Germinal center (tissue), 1 donor: ENCODE measurements around the gene SLC41A3.
"Not testable (repeated sequence)": the region's sequence is repeated elsewhere in the genome, so short reads cannot be mapped to it uniquely, and the experiment has no call there.

Experiments used
- DNase-seq: peaks from one replicate; pipeline ENCODE4 v3.0.0; 2012; ENCODE audit warnings: mixed read lengths, low spot score

The SLC41A3 gene

GRCh38 chr3:126053513-126053912, 30.4 kb downstream of the SLC41A3 start:
- DNase-seq, result no peak

- DNase-seq, result peak; percentile 10
Observed at GRCh38 chr3:126052196-126053058, 31.5 kb downstream of the SLC41A3 start.

GRCh38 chr3:126051741-126052140, 32.2 kb downstream of the SLC41A3 start:
- no peak for DNase-seq

GRCh38 chr3:126051234-126051633, 32.7 kb downstream of the SLC41A3 start:
- DNase-seq, result no peak

- DNase-seq, result no peak
Observed at GRCh38 chr3:126050626-126051025, 33.3 kb downstream of the SLC41A3 start.

GRCh38 chr3:126050050-126050392, 33.9 kb downstream of the SLC41A3 start:
- no peak for DNase-seq

GRCh38 chr3:126049289-126050049, 34.5 kb downstream of the SLC41A3 start:
- DNase-seq, result no peak

- DNase-seq, result no peak
Observed at GRCh38 chr3:126040386-126040785, 43.5 kb downstream of the SLC41A3 start.

GRCh38 chr3:126039870-126040269, 44.1 kb downstream of the SLC41A3 start:
- no peak for DNase-seq

- DNase-seq, result not testable (repeated sequence)
Observed at GRCh38 chr3:126038791-126039190, 45.1 kb downstream of the SLC41A3 start.

GRCh38 chr3:126036056-126036549, 47.8 kb downstream of the SLC41A3 start:
- no peak for DNase-seq

GRCh38 chr3:126035362-126036050, 48.4 kb downstream of the SLC41A3 start:
- no peak for DNase-seq

GRCh38 chr3:126034481-126035361, 49.2 kb downstream of the SLC41A3 start:
- DNase-seq, result no peak

- no peak for DNase-seq
Observed at GRCh38 chr3:126033765-126034164, 50.2 kb downstream of the SLC41A3 start.

- no peak for DNase-seq
Observed at GRCh38 chr3:126033051-126033745, 50.7 kb downstream of the SLC41A3 start.

- DNase-seq, result no peak
Observed at GRCh38 chr3:126031981-126032471, 51.9 kb downstream of the SLC41A3 start.

GRCh38 chr3:126030455-126030854, 53.5 kb downstream of the SLC41A3 start:
- no peak for DNase-seq

GRCh38 chr3:126029241-126029640, 54.7 kb downstream of the SLC41A3 start:
- DNase-seq, result no peak

GRCh38 chr3:126028096-126028495, 55.8 kb downstream of the SLC41A3 start:
- no peak for DNase-seq

GRCh38 chr3:126026761-126027160, 57.2 kb downstream of the SLC41A3 start:
- no peak for DNase-seq

- DNase-seq, result no peak
Observed at GRCh38 chr3:126026277-126026751, 57.6 kb downstream of the SLC41A3 start.
